Prostate gland (tissue), 2 donors: ENCODE results near the gene DUXA.

Source experiments
- POLR2A ChIP-seq: fragments of 450-650 bp; IDR thresholded peaks from one replicate; pipeline ENCODE4 v1.6.1; 2016; ENCODE audit warnings: antibody characterized with exemption, mild to moderate bottlenecking
- POLR2AphosphoS5 ChIP-seq: sonication (generic); formaldehyde crosslinking; IDR thresholded peaks from one replicate; pipeline ENCODE4 v1.6.1; 2017; ENCODE audit warnings: antibody characterized with exemption
- TF ChIP-seq, protein P1 (sequence below), 4 experiments: fragments of 200-600 bp in 2 of 4; fragments of 450-650 bp in 2 of 4; sonication (generic) in 2 of 4; IDR thresholded peaks; 1 replicate in 3 of 4; 2 replicates in 1 of 4; pipeline ENCODE4 v1.5.1; 2016 to 2019; ENCODE audit warnings: antibody characterized with exemption in 4 of 4, mild to moderate bottlenecking in 2 of 4, moderate library complexity in 2 of 4

DNA sequence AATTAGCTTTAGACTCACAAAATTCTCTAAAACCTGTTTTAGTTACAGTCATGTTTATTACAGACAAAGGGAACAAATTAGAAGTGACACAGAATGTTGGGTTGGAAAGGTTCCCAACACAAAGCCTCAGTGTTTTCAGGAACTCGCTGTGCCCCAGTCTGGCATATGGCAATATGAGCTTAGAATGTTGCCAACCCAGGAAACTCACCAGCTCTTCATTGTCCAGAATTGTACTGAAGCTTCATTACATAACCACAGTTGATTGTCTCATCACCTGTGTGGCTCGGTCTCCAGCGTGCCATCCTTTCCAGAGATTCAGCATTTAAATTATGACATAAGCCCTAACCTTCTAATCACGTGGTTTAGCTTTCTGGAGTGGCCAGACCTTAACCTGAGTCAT is 43.1 kb upstream of the DUXA start:
- TF ChIP-seq, protein P1, sequence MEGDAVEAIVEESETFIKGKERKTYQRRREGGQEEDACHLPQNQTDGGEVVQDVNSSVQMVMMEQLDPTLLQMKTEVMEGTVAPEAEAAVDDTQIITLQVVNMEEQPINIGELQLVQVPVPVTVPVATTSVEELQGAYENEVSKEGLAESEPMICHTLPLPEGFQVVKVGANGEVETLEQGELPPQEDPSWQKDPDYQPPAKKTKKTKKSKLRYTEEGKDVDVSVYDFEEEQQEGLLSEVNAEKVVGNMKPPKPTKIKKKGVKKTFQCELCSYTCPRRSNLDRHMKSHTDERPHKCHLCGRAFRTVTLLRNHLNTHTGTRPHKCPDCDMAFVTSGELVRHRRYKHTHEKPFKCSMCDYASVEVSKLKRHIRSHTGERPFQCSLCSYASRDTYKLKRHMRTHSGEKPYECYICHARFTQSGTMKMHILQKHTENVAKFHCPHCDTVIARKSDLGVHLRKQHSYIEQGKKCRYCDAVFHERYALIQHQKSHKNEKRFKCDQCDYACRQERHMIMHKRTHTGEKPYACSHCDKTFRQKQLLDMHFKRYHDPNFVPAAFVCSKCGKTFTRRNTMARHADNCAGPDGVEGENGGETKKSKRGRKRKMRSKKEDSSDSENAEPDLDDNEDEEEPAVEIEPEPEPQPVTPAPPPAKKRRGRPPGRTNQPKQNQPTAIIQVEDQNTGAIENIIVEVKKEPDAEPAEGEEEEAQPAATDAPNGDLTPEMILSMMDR (IDR thresholded peaks at IDR 0.05) = no peak
- TF ChIP-seq POLR2A (no peak), POLR2AphosphoS5 (no peak)
